NCI-H2196 treated with DMSO at 0.1 percent for 48 hours (cell line): Measurements from ENCODE around the gene GDF2.

Source experiments
- DNase-seq: peaks from one replicate; lab custom pipeline; 2025; ENCODE audit not compliant: unreplicated experiment; lab: John Stamatoyannopoulos, UW

Gene GDF2

DNA sequence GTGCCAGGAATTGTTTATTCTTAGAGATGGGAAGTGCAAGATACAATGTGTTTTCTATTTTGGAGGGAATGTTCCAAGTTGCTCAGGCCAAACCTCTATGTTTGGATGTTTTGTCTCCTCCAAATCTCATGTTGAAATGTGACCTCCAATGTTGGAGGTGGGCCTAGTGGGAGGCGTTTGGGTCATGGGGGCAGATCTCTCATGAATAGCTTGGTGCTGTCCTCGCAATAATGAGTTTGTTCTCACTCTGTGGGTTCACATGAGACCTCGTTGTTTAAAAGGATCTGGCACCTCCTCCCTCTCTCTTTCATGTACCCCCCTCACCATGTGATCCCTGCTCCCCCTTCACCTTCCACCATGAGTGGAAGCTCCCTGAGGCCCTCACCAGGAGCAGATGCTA lies 30.6 kb upstream of the GDF2 start:
- DNase-seq = no peak

DNA sequence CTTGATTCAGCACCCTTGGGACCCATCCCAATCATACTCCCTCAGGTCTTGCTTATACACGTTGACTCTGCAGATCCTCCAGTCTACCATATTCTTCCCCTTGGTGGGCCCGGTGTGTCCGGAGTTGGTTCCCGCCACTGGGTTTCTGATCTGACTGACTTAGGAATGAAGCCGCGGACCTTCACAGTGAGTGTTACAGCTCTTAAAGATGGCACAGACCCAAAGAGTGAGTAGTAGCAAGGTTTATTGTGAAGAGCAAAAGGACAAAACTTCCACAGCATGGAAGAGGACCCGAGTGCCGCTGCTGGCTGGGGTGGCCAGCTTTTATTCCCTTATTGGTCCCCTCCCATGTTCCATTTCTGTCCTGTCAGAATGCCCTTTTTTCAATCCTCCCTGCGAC lies 28.2 kb upstream of the GDF2 start:
- no peak for DNase-seq

DNA sequence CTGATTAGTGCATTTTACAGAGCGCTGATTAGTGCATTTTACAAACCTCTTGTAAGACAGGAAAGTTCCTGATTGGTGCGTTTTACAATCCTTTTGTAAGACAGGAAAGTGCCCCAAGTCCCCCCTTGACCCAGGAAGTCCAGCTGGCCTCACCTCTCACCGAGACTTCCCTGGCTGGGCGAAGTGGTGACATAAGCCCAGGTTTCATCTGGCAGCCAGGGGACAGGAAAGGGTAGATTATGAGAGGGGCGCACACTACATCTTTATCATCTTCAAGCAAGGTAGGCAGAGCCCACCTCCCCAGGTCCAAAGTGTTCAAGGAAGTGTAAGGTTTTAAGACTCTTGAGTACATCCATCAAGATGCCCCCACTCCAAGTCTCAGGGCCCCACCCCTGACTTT lies 27.8 kb upstream of the GDF2 start:
- DNase-seq = no peak

DNA sequence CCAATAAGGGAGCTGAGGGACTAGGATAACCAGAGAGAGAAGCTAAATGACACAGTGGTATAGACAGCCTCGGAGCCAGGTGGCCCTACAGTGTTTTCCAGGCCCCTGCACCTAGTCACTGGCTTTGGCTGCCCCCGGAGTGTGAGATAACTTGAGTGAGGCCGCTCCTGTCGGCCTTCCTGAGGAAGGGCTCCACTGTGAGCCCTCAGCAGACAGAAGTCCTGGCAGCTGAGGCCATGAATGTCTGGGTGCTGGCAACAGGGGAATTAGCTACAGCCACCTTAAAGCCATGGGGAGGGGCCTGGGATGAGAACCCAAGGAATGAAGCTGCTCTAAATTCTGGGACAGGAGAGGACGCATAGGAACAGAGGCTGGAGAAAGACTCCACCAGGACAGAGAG lies 26.8 kb upstream of the GDF2 start:
- DNase-seq = no peak

- no peak for DNase-seq
Observed at GRCh38 chr10:47296156-47296894, 25.9 kb upstream of the GDF2 start.

- DNase-seq = no peak
Observed at GRCh38 chr10:47296941-47297340, 25.3 kb upstream of the GDF2 start.

- no peak for DNase-seq
Observed at GRCh38 chr10:47297866-47298540, 24.3 kb upstream of the GDF2 start.

DNA sequence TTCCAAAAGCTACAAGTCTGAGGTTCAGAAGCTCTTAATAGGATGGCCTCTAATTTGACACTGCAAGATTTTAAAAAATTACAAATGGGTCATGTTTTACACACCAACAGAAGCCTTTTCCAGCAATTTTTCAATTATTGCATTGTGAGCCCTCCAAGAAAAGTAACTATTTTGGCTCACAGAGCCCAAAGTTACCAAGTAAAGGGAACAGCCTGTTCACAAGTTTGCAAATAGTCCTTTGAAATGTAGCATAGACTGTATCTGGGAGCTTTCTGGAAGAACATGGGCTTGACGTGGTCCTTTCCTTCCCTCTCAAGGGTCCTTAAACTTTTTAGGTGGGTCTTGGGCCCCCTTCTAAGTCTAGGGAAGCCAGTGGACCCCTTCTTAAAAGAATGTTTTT lies 23.5 kb upstream of the GDF2 start:
- DNase-seq = no peak

- no peak for DNase-seq
Observed at GRCh38 chr10:47299611-47300428, 22.4 kb upstream of the GDF2 start, which contains the start of gene GDF10. Gene GDF10 (plus strand): TSS chr10:47300197. CDS start chr10:47300652, 455 bp downstream.

DNA sequence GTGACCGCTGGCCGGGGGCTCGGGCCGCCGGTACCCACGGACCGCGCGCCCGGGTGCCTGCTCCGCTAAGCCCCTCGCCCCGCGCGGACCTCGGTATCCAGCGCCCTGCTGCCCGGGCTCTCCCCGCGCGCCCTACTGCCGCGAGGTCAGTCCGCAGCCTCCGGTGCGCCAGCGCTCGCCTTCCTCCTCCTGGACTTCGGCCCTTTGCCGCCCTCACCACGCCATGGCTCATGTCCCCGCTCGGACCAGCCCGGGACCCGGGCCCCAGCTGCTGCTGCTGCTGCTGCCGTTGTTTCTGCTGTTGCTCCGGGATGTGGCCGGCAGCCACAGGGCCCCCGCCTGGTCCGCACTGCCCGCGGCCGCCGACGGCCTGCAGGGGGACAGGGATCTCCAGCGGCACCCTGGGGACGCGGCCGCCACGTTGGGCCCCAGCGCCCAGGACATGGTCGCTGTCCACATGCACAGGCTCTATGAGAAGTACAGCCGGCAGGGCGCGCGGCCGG lies 21.8 kb upstream of the GDF2 start:
- no peak for DNase-seq

GRCh38 chr10:47301833-47302232 lies 20.4 kb upstream of the GDF2 start:
- no peak for DNase-seq

DNA sequence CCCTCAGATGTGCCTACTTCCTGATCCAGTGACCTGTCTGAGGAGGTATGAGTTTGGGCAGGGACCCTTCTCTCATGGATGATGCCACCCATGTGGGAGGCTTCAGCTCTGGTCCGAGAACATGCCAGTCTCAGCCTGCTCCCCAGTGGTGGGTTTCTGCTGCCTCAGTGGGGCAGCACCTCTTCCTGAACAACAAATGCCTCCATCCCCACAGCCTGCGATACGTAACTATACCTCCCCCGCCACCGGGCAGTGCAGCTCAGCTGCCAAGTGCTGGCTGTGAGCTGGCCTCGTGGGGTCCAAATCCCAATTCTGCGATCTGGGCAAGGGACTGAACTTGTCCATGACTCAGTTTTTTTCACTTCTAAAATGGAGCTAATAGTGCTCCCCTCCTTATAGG lies 19.1 kb upstream of the GDF2 start:
- no peak for DNase-seq

DNA sequence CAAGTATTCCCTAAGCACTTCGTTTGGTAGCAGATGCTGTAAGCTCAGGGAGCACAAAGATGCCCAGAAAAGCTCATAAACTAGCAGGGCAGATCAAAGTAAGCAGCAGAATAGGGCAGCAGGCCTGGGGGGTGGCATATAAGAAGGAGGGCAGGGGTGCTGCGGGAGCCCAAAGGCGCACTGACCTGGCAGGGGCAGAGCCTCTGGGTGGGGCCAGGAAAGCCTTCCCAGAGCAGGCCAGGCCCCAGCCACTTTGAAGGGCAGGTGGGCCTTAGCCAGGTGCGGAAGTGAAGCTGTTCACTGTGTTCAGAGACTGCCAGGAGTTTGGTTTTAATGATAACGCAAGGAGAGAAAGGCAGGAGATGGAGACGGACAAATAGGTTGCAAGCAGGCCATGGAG lies 18.4 kb upstream of the GDF2 start:
- DNase-seq = no peak

- no peak for DNase-seq
Observed at GRCh38 chr10:47305566-47305965, 16.7 kb upstream of the GDF2 start.

- no peak for DNase-seq
Observed at GRCh38 chr10:47306387-47307210, 15.7 kb upstream of the GDF2 start.

DNA sequence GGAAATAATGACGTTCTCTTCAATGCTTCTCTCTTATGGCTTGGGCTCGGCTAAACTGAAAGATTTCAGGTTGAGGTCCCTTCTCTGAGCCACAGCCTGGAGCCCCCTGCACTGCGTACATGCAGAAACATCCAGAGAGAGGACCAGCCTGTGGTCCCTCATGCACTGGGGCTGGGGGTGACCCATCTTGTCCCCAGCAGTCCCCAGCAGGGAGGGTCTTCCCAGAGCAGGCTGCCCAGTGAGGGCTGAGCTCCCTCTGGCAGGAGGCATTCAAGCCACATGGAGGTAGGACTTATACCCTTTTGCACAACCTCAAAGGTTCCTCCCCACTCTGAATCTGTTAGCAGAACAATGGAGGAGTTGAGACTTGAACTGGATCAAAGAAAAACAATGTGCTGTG lies 14.9 kb upstream of the GDF2 start:
- no peak for DNase-seq

DNA sequence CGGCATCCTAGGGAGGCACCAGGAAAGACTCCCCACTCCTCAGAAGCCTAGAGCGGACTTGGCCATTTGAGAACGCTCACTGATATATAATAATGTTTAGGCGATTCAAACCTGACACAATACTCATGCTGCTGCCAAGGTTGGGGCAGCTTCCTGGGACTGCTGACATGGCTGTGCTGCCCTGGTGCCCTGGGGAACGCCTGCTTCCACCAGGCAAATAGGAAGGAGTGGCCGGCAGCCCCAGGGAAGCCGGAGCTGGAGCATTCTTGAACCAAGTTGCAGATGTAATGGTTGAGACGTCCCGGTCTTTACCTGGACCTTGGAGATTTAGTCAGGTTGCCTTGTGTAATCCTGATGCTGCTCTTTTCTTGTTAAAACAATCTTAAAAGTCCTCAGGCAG lies 13.5 kb upstream of the GDF2 start:
- DNase-seq = no peak

GRCh38 chr10:47309408-47310089 lies 12.7 kb upstream of the GDF2 start:
- no peak for DNase-seq

DNA sequence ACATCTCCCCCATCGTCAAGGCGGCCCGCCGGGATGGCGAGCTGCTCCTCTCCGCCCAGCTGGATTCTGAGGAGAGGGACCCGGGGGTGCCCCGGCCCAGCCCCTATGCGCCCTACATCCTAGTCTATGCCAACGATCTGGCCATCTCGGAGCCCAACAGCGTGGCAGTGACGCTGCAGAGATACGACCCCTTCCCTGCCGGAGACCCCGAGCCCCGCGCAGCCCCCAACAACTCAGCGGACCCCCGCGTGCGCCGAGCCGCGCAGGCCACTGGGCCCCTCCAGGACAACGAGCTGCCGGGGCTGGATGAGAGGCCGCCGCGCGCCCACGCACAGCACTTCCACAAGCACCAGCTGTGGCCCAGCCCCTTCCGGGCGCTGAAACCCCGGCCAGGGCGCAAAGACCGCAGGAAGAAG lies 12.2 kb upstream of the GDF2 start:
- DNase-seq = no peak

DNA sequence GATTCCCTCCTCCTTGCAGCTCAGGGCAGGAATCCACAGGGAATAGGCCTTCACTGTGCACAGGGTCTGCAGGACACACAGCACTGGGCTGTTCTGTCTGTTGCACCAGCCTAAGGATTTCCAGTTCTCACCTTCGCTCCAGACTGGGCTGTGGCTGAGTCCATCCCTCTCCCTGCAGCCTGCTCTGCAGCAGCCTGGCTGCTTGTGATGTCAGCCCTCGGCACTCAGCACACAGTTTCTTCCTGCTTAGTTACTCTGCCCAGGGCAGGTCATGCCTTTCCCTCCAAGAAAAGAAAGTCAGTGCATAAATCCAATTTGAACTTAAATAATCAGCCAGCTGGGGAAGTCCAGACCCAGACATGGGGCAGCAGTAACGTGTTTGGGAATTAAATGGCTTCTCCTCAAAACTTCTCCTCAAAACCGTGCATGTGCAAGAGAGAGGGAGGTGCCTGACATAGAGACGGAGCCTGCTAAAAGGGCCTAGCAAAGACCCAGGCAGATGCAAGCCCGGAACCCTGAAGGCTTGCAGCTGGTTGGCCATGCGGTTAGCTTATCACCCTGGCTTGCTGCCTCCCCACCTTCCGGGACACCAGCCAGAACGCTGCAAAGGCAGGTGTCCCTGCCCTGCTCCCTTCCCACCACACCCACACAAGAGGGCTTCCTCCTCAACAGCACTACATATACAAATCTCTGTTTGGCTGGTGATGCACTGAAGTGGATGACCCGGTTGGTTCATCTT lies 10.9 kb upstream of the GDF2 start:
- DNase-seq = peak; percentile 24
